B cell (primary cell): Measurements from ENCODE around the gene SLU7.

Experiments
- EZH2 ChIP-seq: IDR thresholded peaks from 2 replicates; pipeline ENCODE4 v1.6.1; 2012; ENCODE audit warnings: borderline replicate concordance, low read depth, mild to moderate bottlenecking, moderate library complexity, low read length; ENCODE audit not compliant: insufficient read depth, poor library complexity, severe bottlenecking
- TF ChIP-seq, protein P1 (sequence below): fragments of 200-600 bp; IDR thresholded peaks from one replicate; pipeline ENCODE4 v1.8.0; 2022; ENCODE audit warnings: antibody characterized with exemption, mild to moderate bottlenecking

DNA sequence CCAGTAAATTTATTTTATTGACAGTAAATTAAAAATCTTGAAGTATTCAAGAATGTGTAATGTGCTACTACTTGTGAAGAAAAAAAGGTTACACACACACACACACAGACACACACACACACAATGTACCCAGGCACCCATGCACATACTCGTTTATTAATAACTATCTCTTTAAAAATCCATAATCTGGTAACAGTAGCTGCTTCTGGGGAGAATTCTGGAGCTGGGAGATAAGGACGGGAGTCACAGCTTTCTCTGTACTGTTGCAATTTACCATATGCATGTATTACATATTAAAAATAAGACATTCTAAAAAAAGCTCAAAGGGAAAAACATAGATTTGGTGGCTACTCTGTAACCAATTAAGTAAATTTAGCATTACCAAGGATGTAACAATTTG lies 40.6 kb downstream of the SLU7 start:
- no peak for TF ChIP-seq EZH2
- TF ChIP-seq, protein P1, sequence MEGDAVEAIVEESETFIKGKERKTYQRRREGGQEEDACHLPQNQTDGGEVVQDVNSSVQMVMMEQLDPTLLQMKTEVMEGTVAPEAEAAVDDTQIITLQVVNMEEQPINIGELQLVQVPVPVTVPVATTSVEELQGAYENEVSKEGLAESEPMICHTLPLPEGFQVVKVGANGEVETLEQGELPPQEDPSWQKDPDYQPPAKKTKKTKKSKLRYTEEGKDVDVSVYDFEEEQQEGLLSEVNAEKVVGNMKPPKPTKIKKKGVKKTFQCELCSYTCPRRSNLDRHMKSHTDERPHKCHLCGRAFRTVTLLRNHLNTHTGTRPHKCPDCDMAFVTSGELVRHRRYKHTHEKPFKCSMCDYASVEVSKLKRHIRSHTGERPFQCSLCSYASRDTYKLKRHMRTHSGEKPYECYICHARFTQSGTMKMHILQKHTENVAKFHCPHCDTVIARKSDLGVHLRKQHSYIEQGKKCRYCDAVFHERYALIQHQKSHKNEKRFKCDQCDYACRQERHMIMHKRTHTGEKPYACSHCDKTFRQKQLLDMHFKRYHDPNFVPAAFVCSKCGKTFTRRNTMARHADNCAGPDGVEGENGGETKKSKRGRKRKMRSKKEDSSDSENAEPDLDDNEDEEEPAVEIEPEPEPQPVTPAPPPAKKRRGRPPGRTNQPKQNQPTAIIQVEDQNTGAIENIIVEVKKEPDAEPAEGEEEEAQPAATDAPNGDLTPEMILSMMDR: no peak
